Measurements from ENCODE around the gene ZNHIT3. TPM values are rescaled to one million over a fixed set of nuclear protein-coding genes. Genes with fewer than 3 reads are reported as not detected.
"Not testable (repeated sequence)": the region's sequence is repeated elsewhere in the genome, so short reads cannot be mapped to it uniquely, and the experiment has no call there.

Gene ZNHIT3
- total RNA-seq, 1 experiment from 2014 or later: 37.9 TPM

DNA sequence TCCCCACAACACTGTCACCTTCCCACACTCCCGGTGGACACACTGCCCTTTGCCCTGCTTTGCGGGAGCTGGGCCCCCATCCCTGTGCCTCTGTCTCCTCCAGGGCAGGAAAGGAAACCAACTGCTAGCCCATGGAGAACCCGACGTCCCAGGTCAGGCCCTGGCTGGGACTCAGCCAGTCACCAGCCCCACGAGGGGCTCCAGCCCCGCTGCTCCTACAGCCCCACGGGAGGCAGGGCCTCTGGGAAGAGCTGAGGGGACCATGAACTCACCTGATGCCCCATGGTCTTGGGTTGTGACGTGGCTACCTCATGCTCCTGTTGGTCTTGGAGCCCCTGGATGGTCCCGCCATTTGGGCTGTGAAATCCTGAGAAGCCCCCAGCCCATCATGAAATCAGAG lies 33.6 kb upstream of the ZNHIT3 start:
- CTCF ChIA-PET; H4K20me1 ChIP-seq (ENCODE audit: low read length); intact Hi-C loops (cut with micrococcal nuclease); H3K9me3 ChIP-seq (ENCODE audit: low read length); H3K9me2 ChIP-seq (replicated peaks; ENCODE audit: low read length); H3K36me3 ChIP-seq (ENCODE audit: low read depth, low read length); H3K4me1 ChIP-seq (ENCODE audit: insufficient read depth, low read length); H2AFZ ChIP-seq (ENCODE audit: low read length); ATAC-seq; H3F3A ChIP-seq (ENCODE audit: low read length, unreplicated experiment); POLR2A ChIA-PET (ENCODE audit: unreplicated experiment); H3K4me2 ChIP-seq (ENCODE audit: low read length); BruUV-seq (replicated peaks); H3K4me3 ChIP-seq (ENCODE audit: low read length); H3K27ac ChIP-seq (ENCODE audit: low read length); H3K9ac ChIP-seq (ENCODE audit: low read length); H3K27me3 ChIP-seq (ENCODE audit: low read length); H3K79me2 ChIP-seq (ENCODE audit: low read length); DNase-seq: not testable (repeated sequence)

DNA sequence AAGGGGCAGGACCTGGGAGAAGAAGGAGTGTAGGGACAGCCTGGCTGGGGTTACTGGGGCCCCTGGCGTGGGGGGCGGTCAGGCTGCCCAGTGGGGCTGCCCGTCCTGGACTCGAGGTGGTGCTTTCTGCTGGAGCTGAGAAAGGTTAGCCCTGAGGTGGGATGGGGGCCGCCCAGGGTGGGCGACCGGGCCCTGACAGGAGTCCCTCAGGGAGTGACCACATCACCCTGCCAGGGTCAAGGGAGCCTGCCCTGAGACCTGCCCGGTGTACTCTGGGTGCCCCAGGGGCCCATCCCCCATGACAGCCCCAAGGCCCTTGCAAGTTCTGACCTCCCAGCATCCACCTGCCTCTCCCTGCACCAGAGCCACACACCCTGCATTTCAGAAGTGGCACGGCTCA lies 28.8 kb upstream of the ZNHIT3 start:
- not testable (repeated sequence) for H2AFZ ChIP-seq (ENCODE audit: low read length)

DNA sequence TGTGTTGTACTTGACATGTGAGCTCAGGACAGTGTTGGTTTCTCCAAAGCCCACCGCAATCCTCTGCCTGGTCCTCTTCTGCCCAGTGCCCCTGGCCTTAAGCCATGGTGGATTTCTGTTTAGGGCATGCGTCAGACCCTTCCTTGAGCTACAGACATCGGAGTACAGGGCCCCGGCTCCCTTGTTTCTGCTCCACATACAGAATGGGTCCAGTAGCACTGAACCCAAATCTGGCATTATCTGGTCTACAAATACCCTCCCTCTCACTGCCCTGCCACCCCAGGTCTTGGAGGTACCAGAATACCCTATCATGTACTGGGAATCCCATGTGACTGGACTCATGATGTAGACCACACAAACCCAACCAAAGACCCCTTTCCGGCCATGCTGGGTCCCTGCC lies 27.4 kb upstream of the ZNHIT3 start:
- POLR2A ChIA-PET (ENCODE audit: unreplicated experiment): no interaction called here
- Histone ChIP-seq H3K79me2 (ENCODE audit: low read length) (no peaks in the 10 kb centered on the region), H3K9me3 (ENCODE audit: low read length) (no peaks in the 10 kb centered on the region), H3K4me1 (ENCODE audit: insufficient read depth, low read length) (no peaks in the 10 kb centered on the region), H2AFZ (ENCODE audit: low read length) (no peak overlapping the region), H3K4me3 (ENCODE audit: low read length) (no peak overlapping the region), H3K9me2 (replicated peaks; ENCODE audit: low read length) (no peaks in the 10 kb centered on the region), H3K36me3 (ENCODE audit: low read depth, low read length) (no peaks in the 10 kb centered on the region), H3K27me3 (ENCODE audit: low read length) (no peaks in the 10 kb centered on the region), H4K20me1 (ENCODE audit: low read length) (no peaks in the 10 kb centered on the region), H3K9ac (ENCODE audit: low read length) (no peak overlapping the region), H3K4me2 (ENCODE audit: low read length) (no peak overlapping the region), H3K27ac (ENCODE audit: low read length) (no peak overlapping the region), H3F3A (ENCODE audit: low read length, unreplicated experiment) (no peaks in the 10 kb centered on the region)
- intact Hi-C loops (cut with micrococcal nuclease): no loop called here
- DNase-seq: no peak
- CTCF ChIA-PET: no interaction called here
- TF ChIP-seq EZH2 (IDR thresholded peaks at IDR 0.05; ENCODE audit: low read length, unreplicated experiment): no peak
- TF ChIP-seq EZH2phosphoT487 (IDR thresholded peaks at IDR 0.05; ENCODE audit: borderline replicate concordance, low read length): no peak
- TF ChIP-seq, protein P1, sequence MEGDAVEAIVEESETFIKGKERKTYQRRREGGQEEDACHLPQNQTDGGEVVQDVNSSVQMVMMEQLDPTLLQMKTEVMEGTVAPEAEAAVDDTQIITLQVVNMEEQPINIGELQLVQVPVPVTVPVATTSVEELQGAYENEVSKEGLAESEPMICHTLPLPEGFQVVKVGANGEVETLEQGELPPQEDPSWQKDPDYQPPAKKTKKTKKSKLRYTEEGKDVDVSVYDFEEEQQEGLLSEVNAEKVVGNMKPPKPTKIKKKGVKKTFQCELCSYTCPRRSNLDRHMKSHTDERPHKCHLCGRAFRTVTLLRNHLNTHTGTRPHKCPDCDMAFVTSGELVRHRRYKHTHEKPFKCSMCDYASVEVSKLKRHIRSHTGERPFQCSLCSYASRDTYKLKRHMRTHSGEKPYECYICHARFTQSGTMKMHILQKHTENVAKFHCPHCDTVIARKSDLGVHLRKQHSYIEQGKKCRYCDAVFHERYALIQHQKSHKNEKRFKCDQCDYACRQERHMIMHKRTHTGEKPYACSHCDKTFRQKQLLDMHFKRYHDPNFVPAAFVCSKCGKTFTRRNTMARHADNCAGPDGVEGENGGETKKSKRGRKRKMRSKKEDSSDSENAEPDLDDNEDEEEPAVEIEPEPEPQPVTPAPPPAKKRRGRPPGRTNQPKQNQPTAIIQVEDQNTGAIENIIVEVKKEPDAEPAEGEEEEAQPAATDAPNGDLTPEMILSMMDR (conservative IDR thresholded peaks at IDR 0.05; ENCODE audit: low read depth, low read length): no peak
- BruUV-seq (replicated peaks): no TSS peak
- ATAC-seq: no peak

More for the DNA sequence above, 28.8 kb upstream of the ZNHIT3 start:
- H3K9me3 ChIP-seq (ENCODE audit: low read length); H3F3A ChIP-seq (ENCODE audit: low read length, unreplicated experiment); H4K20me1 ChIP-seq (ENCODE audit: low read length); BruUV-seq (replicated peaks); H3K27ac ChIP-seq (ENCODE audit: low read length); POLR2A ChIA-PET (ENCODE audit: unreplicated experiment); ATAC-seq; H3K79me2 ChIP-seq (ENCODE audit: low read length); DNase-seq; H3K4me2 ChIP-seq (ENCODE audit: low read length); H3K9me2 ChIP-seq (replicated peaks; ENCODE audit: low read length); H3K4me1 ChIP-seq (ENCODE audit: insufficient read depth, low read length); CTCF ChIA-PET; H3K9ac ChIP-seq (ENCODE audit: low read length); H3K36me3 ChIP-seq (ENCODE audit: low read depth, low read length); H3K27me3 ChIP-seq (ENCODE audit: low read length); intact Hi-C loops (cut with micrococcal nuclease); H3K4me3 ChIP-seq (ENCODE audit: low read length): not testable (repeated sequence)

DNA sequence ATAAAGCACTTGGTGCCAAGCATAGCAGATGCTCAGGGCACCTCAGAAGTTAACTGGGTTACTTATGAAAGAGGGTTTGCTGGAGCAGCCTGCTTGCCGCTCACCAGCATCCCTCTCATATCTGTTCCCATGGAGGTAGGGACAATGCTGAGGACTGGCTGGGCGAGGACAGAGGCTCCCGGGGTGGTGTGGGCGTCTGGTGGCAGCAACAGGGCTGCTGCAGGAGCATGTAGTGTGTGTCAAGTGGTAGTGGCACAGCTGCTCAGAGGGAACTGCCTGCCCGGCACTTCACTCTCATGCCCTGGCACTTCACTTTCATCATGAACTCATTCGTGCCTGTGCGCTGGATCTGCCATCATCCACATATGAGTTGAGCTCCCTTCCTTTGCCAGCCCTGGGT lies 26.9 kb upstream of the ZNHIT3 start:
- no peaks in the 10 kb centered on the region for H3K36me3 ChIP-seq (ENCODE audit: low read depth, low read length)
- H3K4me3 ChIP-seq (ENCODE audit: low read length): no peak overlapping the region
- intact Hi-C loops (cut with micrococcal nuclease): no loop called here
- H3F3A ChIP-seq (ENCODE audit: low read length, unreplicated experiment): no peaks in the 10 kb centered on the region
- TF ChIP-seq, protein P1 (conservative IDR thresholded peaks at IDR 0.05; ENCODE audit: low read depth, low read length): no peak
- TF ChIP-seq EZH2 (IDR thresholded peaks at IDR 0.05; ENCODE audit: low read length, unreplicated experiment) (no peak), EZH2phosphoT487 (IDR thresholded peaks at IDR 0.05; ENCODE audit: borderline replicate concordance, low read length) (no peak)
- no peaks in the 10 kb centered on the region for H3K79me2 ChIP-seq (ENCODE audit: low read length)
- no TSS peak for BruUV-seq (replicated peaks)
- no peak for DNase-seq
- H3K4me2 ChIP-seq (ENCODE audit: low read length): no peak overlapping the region
- no peak for ATAC-seq
- H3K27ac ChIP-seq (ENCODE audit: low read length): no peak overlapping the region
- ChIA-PET CTCF (no interaction called here), POLR2A (ENCODE audit: unreplicated experiment) (no interaction called here)
- no peaks in the 10 kb centered on the region for H3K9me3 ChIP-seq (ENCODE audit: low read length)
- no peaks in the 10 kb centered on the region for H3K4me1 ChIP-seq (ENCODE audit: insufficient read depth, low read length)
- H2AFZ ChIP-seq (ENCODE audit: low read length): no peak overlapping the region
- no peaks in the 10 kb centered on the region for H4K20me1 ChIP-seq (ENCODE audit: low read length)
- no peak overlapping the region for H3K9ac ChIP-seq (ENCODE audit: low read length)
- H3K9me2 ChIP-seq (replicated peaks; ENCODE audit: low read length): no peaks in the 10 kb centered on the region
- H3K27me3 ChIP-seq (ENCODE audit: low read length): no peaks in the 10 kb centered on the region
